ENCODE results near the gene TNKS2. TPM values are rescaled to one million over a fixed set of nuclear protein-coding genes. Genes with fewer than 3 reads are reported as not detected.
"Not testable (repeated sequence)": the region's sequence is repeated elsewhere in the genome, so short reads cannot be mapped to it uniquely, and the experiment has no call there.

Gene TNKS2
- total RNA-seq, 1 donor from 2014 or later: 30.2 TPM

GRCh38 chr10:91864744-91865143, 66.5 kb downstream of the TNKS2 start:
- intact Hi-C loops (cut with micrococcal nuclease): no loop called here

GRCh38 chr10:91865562-91866081, 67.4 kb downstream of the TNKS2 start:
- intact Hi-C loops (cut with micrococcal nuclease): no loop called here

GRCh38 chr10:91875156-91875555, 76.9 kb downstream of the TNKS2 start:
- intact Hi-C loops (cut with micrococcal nuclease): no loop called here

GRCh38 chr10:91875779-91876178, 77.6 kb downstream of the TNKS2 start:
- intact Hi-C loops (cut with micrococcal nuclease): no loop called here

GRCh38 chr10:91879515-91880170, 81.4 kb downstream of the TNKS2 start:
- intact Hi-C loops (cut with micrococcal nuclease): no loop called here

GRCh38 chr10:91880310-91880709, 82.1 kb downstream of the TNKS2 start:
- intact Hi-C loops (cut with micrococcal nuclease): no loop called here

GRCh38 chr10:91883549-91884444, 85.6 kb downstream of the TNKS2 start:
- intact Hi-C loops (cut with micrococcal nuclease): no loop called here

GRCh38 chr10:91884536-91884935, 86.3 kb downstream of the TNKS2 start:
- intact Hi-C loops (cut with micrococcal nuclease): no loop called here

- intact Hi-C loops (cut with micrococcal nuclease): no loop called here
Observed at GRCh38 chr10:91885362-91886079, 87.3 kb downstream of the TNKS2 start.

GRCh38 chr10:91886954-91887271, 88.7 kb downstream of the TNKS2 start:
- intact Hi-C loops (cut with micrococcal nuclease): no loop called here

- intact Hi-C loops (cut with micrococcal nuclease): no loop called here
Observed at GRCh38 chr10:91887272-91888076, 89.2 kb downstream of the TNKS2 start.

- intact Hi-C loops (cut with micrococcal nuclease): no loop called here
Observed at GRCh38 chr10:91891125-91892001, 93.1 kb downstream of the TNKS2 start.

GRCh38 chr10:91893051-91893450, 94.8 kb downstream of the TNKS2 start:
- intact Hi-C loops (cut with micrococcal nuclease): no loop called here

GRCh38 chr10:91894261-91894685, 96.0 kb downstream of the TNKS2 start:
- intact Hi-C loops (cut with micrococcal nuclease): not testable (repeated sequence)

GRCh38 chr10:91896212-91896756, 98.1 kb downstream of the TNKS2 start:
- intact Hi-C loops (cut with micrococcal nuclease): no loop called here

GRCh38 chr10:91897421-91897820, 99.2 kb downstream of the TNKS2 start:
- intact Hi-C loops (cut with micrococcal nuclease): no loop called here

GRCh38 chr10:91901784-91902677, 103.8 kb downstream of the TNKS2 start:
- intact Hi-C loops (cut with micrococcal nuclease): loop anchor here (10.0 kb wide), 1 partner anchor 677 kb away; the partner anchor contains the start of gene PCGF5

GRCh38 chr10:91907033-91907594, 108.9 kb downstream of the TNKS2 start:
- intact Hi-C loops (cut with micrococcal nuclease): loop anchor here (5.0 to 10.0 kb wide), 3 partner anchors 50 to 682 kb away; partner anchors contain the start of genes HECTD2 and PCGF5
